Keratinocyte (primary cell): Measurements from ENCODE around the gene SERPINH1. TPM values are rescaled to one million over a fixed set of nuclear protein-coding genes. Genes with fewer than 3 reads are reported as not detected.

Source experiments
- DNase-seq: peaks from one replicate; pipeline ENCODE4 v3.0.0-alpha.2; 2011; ENCODE audit warnings: low read depth, missing footprints, low spot score
- FAIRE-seq: peaks from 2 replicates; lab custom pipeline; 2011; peaks lifted over from hg19 to GRCh38; lab: Jason Lieb, UNC
- H2AFZ ChIP-seq: 2 replicates; pipeline ENCODE4 v1.6.0; 2012; ENCODE audit warnings: low read length, control low read depth, inconsistent platforms; ENCODE audit not compliant: control insufficient read depth
- H3K27ac ChIP-seq: 2 replicates; pipeline ENCODE4 v1.5.1; 2011; ENCODE audit warnings: low read length; ENCODE audit not compliant: control insufficient read depth, insufficient read depth
- H3K27me3 ChIP-seq: 3 replicates; pipeline ENCODE4 v1.6.0; 2011; ENCODE audit warnings: low read length; ENCODE audit not compliant: control insufficient read depth, insufficient read depth; ENCODE audit errors: extremely low read depth
- H3K36me3 ChIP-seq, 2 experiments: 2 replicates in 1 of 2; 3 replicates in 1 of 2; pipeline ENCODE4 v1.5.1; 2011; ENCODE audit warnings: low read length in 2 of 2, mild to moderate bottlenecking in 1 of 2; ENCODE audit not compliant: control insufficient read depth in 2 of 2, insufficient read depth in 2 of 2; ENCODE audit errors: extremely low read depth in 1 of 2
- H3K4me1 ChIP-seq: 3 replicates; pipeline ENCODE4 v1.5.1; 2011; ENCODE audit warnings: low read length; ENCODE audit not compliant: control insufficient read depth, insufficient read depth; ENCODE audit errors: extremely low read depth
- H3K4me2 ChIP-seq: 3 replicates; pipeline ENCODE4 v1.6.0; 2011; ENCODE audit warnings: low read depth, low read length; ENCODE audit not compliant: control insufficient read depth, insufficient read depth; ENCODE audit errors: extremely low read depth
- H3K4me3 ChIP-seq, 3 experiments: fragments of 200-600 bp in 1 of 3; sonication (generic) in 1 of 3; 2 replicates in 2 of 3; 3 replicates in 1 of 3; pipeline ENCODE4 v1.5.1; 2011 to 2016; ENCODE audit warnings: low read length in 3 of 3, mild to moderate bottlenecking in 3 of 3, control low read depth in 2 of 3, inconsistent platforms in 1 of 3, low read depth in 1 of 3, mixed read lengths in 1 of 3, mixed run types in 1 of 3, moderate library complexity in 1 of 3; ENCODE audit not compliant: control insufficient read depth in 2 of 3, insufficient read depth in 2 of 3; ENCODE audit errors: extremely low read depth in 1 of 3
- H3K79me2 ChIP-seq: 2 replicates; pipeline ENCODE4 v1.6.0; 2012; ENCODE audit warnings: low read length; ENCODE audit not compliant: control insufficient read depth, insufficient read depth
- H3K9ac ChIP-seq: 3 replicates; pipeline ENCODE4 v1.6.0; 2011; ENCODE audit warnings: low read length; ENCODE audit not compliant: control insufficient read depth, insufficient read depth; ENCODE audit errors: extremely low read depth
- H3K9me1 ChIP-seq: 3 replicates; pipeline ENCODE4 v1.6.0; 2011; ENCODE audit warnings: low read length; ENCODE audit not compliant: control insufficient read depth, insufficient read depth; ENCODE audit errors: extremely low read depth
- H3K9me3 ChIP-seq: 2 replicates; pipeline ENCODE4 v1.5.1; 2012; ENCODE audit warnings: low read depth, low read length; ENCODE audit not compliant: control insufficient read depth
- H4K20me1 ChIP-seq: 3 replicates; pipeline ENCODE4 v1.6.0; 2011; ENCODE audit warnings: low read length; ENCODE audit not compliant: control insufficient read depth, insufficient read depth; ENCODE audit errors: extremely low read depth
- CTCF ChIP-seq, 3 experiments: IDR thresholded peaks in 1 of 3; conservative IDR thresholded peaks in 1 of 3; optimal IDR thresholded peaks in 1 of 3; 2 replicates in 2 of 3; 3 replicates in 1 of 3; pipeline versions ENCODE3 to v1.5.1; 2011; ENCODE audit warnings: low read length in 3 of 3, mild to moderate bottlenecking in 3 of 3, moderate library complexity in 2 of 3, control low read depth in 1 of 3, inconsistent platforms in 1 of 3; ENCODE audit not compliant: insufficient read depth in 2 of 3; ENCODE audit errors: extremely low read depth in 1 of 3
- EZH2 ChIP-seq: IDR thresholded peaks from one replicate; pipeline ENCODE4 v1.6.1; 2012; ENCODE audit warnings: inconsistent platforms, mild to moderate bottlenecking, low read length, moderate library complexity
- dilution Hi-C: fragments of 300-500 bp; cut with MboI; formaldehyde crosslinking; loops from one replicate; pipeline ENCODE4 v1.7.0; 2020; ENCODE audit warnings: low sequenced_read_pairs; ENCODE audit not compliant: extremely low pct_ligation_motif_present
- polyA plus RNA-seq, 5 experiments: library from polyadenylated mRNA; depleted of rRNA in 3 of 5; stranded (reverse) in 3 of 5; stranded (forward) in 1 of 5; unstranded in 1 of 5; fragments of >200 nt; gene quantifications; 1 replicate in 1 of 5; 2 replicates in 3 of 5; 3 replicates in 1 of 5; pipeline versions ENCODE4 v1.2.1 to v1.2.3, GENCODE V29; 2011 to 2012; ENCODE audit warnings: missing spikeins in 2 of 5, low read depth in 1 of 5, low replicate concordance in 1 of 5

SERPINH1 gene
- polyA plus RNA-seq, 1 donor (not counting 4 experiments of a cell fraction or from before 2014, with no cell fraction given), result 136 TPM

- Histone ChIP-seq H3K27me3 (no peaks in the 10 kb centered on the region), H4K20me1 (no peaks in the 10 kb centered on the region), H2AFZ (no peak overlapping the region), H3K9me3 (no peaks in the 10 kb centered on the region), H3K9me1 (no peaks in the 10 kb centered on the region), H3K36me3 (no peaks in the 10 kb centered on the region), H3K4me3 (no peak overlapping the region), H3K27ac (no peak overlapping the region), H3K4me1 (peaks cover 16% of the 10 kb centered on the region), H3K79me2 (no peaks in the 10 kb centered on the region), H3K4me2 (no peak overlapping the region), H3K9ac (no peak overlapping the region)
- dilution Hi-C loops, result no loop called here
- TF ChIP-seq CTCF (optimal IDR thresholded peaks at IDR 0.05 in 1 of 3, IDR thresholded peaks at IDR 0.05 in 1 of 3, conservative IDR thresholded peaks at IDR 0.05 in 1 of 3; ENCODE audit: extremely low read depth in 1 of 3, insufficient read depth in 2 of 3, low read length in 3 of 3), result no peak
- no peak for TF ChIP-seq EZH2
- DNase-seq, result no peak
- no peak for FAIRE-seq
These were observed 39.4 kb downstream of the SERPINH1 start for GRCh38 chr11:75601494-75601893.

GRCh38 chr11:75602951-75603350 is 40.9 kb downstream of the SERPINH1 start:
- DNase-seq, result no peak
- no peak overlapping the region for H3K4me2 ChIP-seq
- H3K9ac ChIP-seq, result no peak overlapping the region
- H4K20me1 ChIP-seq, result no peaks in the 10 kb centered on the region
- H3K79me2 ChIP-seq, result no peaks in the 10 kb centered on the region
- H3K27ac ChIP-seq, result no peak overlapping the region
- H3K9me3 ChIP-seq, result no peaks in the 10 kb centered on the region
- H3K4me1 ChIP-seq, result peaks cover 16% of the 10 kb centered on the region
- dilution Hi-C loops, result no loop called here
- H3K4me3 ChIP-seq, result no peak overlapping the region
- H3K9me1 ChIP-seq, result no peaks in the 10 kb centered on the region
- TF ChIP-seq CTCF (optimal IDR thresholded peaks at IDR 0.05 in 1 of 3, IDR thresholded peaks at IDR 0.05 in 1 of 3, conservative IDR thresholded peaks at IDR 0.05 in 1 of 3; ENCODE audit: extremely low read depth in 1 of 3, insufficient read depth in 2 of 3, low read length in 3 of 3) (no peak), EZH2 (no peak)
- H3K27me3 ChIP-seq, result no peaks in the 10 kb centered on the region
- H3K36me3 ChIP-seq, result no peaks in the 10 kb centered on the region
- FAIRE-seq, result no peak
- H2AFZ ChIP-seq, result no peak overlapping the region
